GM12878 (cell line): ENCODE measurements around the gene RPL10. TPM values are rescaled to one million over a fixed set of nuclear protein-coding genes. Genes with fewer than 3 reads are reported as not detected.

ENCODE experiments used
- ATAC-seq: fragments of 200-7000 bp; cut with Tn5 transposase; 3 replicates; pipeline ENCODE4 v1.9.1; 2020; ENCODE audit warnings: mild to moderate bottlenecking, moderate library complexity
- BruUV-seq: library from RNA; stranded (reverse); fragments of 400-500 nt; replicated peaks from 2 replicates; lab custom pipeline; 2021; lab: Mats Ljungman, UMichigan
- CTCF ChIA-PET: fragments of 300-600 bp; sonication (Branson Sonifier 250); formaldehyde crosslinking; extraction: SDS; loops from one replicate; lab custom pipeline; 2021; ENCODE audit warnings: inconsistent platforms; lab: Yijun Ruan, JAX
- POLR2A ChIA-PET: fragments of 350-600 bp; formaldehyde crosslinking; extraction: SDS; loops from one replicate; lab custom pipeline; 2021; ENCODE audit warnings: inconsistent platforms; lab: Charles Lee
- RAD21 ChIA-PET: fragments of 300-600 bp; sonication (Branson Sonifier 250); formaldehyde crosslinking; loops from one replicate; lab custom pipeline; 2023; ENCODE audit warnings: antibody characterized with exemption; ENCODE audit not compliant: unreplicated experiment; lab: Charles Lee
- SMC1A ChIA-PET: fragments of 300-600 bp; sonication (Branson Sonifier 250); formaldehyde crosslinking; loops from one replicate; lab custom pipeline; 2023; ENCODE audit not compliant: unreplicated experiment, uncharacterized antibody; lab: Charles Lee
- DNase-seq: peaks from one replicate; pipeline ENCODE4 v3.0.0-alpha.2; 2011; ENCODE audit warnings: low read depth, low spot score
- FAIRE-seq: peaks from 3 replicates; lab custom pipeline; 2011; peaks lifted over from hg19 to GRCh38; lab: Jason Lieb, UNC
- H2AFZ ChIP-seq: 2 replicates; pipeline ENCODE4 v1.6.0; 2011; ENCODE audit warnings: low read depth, low read length, control low read depth; ENCODE audit not compliant: control insufficient read depth
- H3K27ac ChIP-seq: 2 replicates; pipeline ENCODE4 v1.5.1; 2011; ENCODE audit warnings: control low read depth; ENCODE audit not compliant: control insufficient read depth, insufficient read depth
- H3K27me3 ChIP-seq, 2 experiments: replicated peaks in 1 of 2; 2 replicates each; pipeline versions ENCODE4 v1.6.0 to v1.6.1; 2011; ENCODE audit warnings: low read length in 1 of 2; ENCODE audit not compliant: control insufficient read depth in 2 of 2, insufficient read depth in 2 of 2
- H3K36me3 ChIP-seq, 2 experiments: 2 replicates each; pipeline ENCODE4 v1.5.1; 2011; ENCODE audit warnings: low read length in 1 of 2; ENCODE audit not compliant: control insufficient read depth in 2 of 2, insufficient read depth in 2 of 2
- H3K4me1 ChIP-seq: 2 replicates; pipeline ENCODE4 v1.6.1; 2011; ENCODE audit warnings: mild to moderate bottlenecking, low read length, moderate library complexity, mixed read lengths; ENCODE audit not compliant: control insufficient read depth, insufficient read depth
- H3K4me2 ChIP-seq: 2 replicates; pipeline ENCODE4 v1.6.0; 2011; ENCODE audit warnings: control low read depth; ENCODE audit not compliant: control insufficient read depth, insufficient read depth
- H3K4me3 ChIP-seq: fragments of 200-600 bp; sonication (generic); 2 replicates; pipeline ENCODE4 v1.5.1; 2016
- H3K79me2 ChIP-seq: 2 replicates; pipeline ENCODE4 v1.6.0; 2011; ENCODE audit warnings: low read length; ENCODE audit not compliant: control insufficient read depth, insufficient read depth
- H3K9ac ChIP-seq: 2 replicates; pipeline ENCODE4 v1.8.0; 2011; ENCODE audit warnings: low read length, control low read depth, mixed read lengths; ENCODE audit not compliant: control insufficient read depth, insufficient read depth
- H3K9me3 ChIP-seq: replicated peaks from 3 replicates; pipeline ENCODE4 v1.5.1; 2011; ENCODE audit warnings: mild to moderate bottlenecking, low read length; ENCODE audit not compliant: control insufficient read depth, insufficient read depth
- H4K20me1 ChIP-seq: 2 replicates; pipeline ENCODE4 v1.6.0; 2011; ENCODE audit not compliant: control insufficient read depth, insufficient read depth
- ASH2L ChIP-seq: fragments of 300-600, 200-600 bp; sonication (generic); IDR thresholded peaks from 2 replicates; pipeline ENCODE4 v1.6.1; 2017; ENCODE audit warnings: low read depth, mild to moderate bottlenecking, borderline replicate concordance
- BMI1 ChIP-seq: fragments of 450-650 bp; IDR thresholded peaks from 2 replicates; pipeline ENCODE4 v1.6.1; 2016; ENCODE audit warnings: mild to moderate bottlenecking, moderate library complexity, borderline replicate concordance
- CHD2 ChIP-seq: IDR thresholded peaks from 2 replicates; pipeline ENCODE4 v1.6.1; 2011; ENCODE audit warnings: low read depth, low read length, improper control_type of control experiment, borderline replicate concordance
- ETV6 ChIP-seq, 2 experiments: fragments of 450-650 bp in 1 of 2; IDR thresholded peaks in 1 of 2; conservative IDR thresholded peaks in 1 of 2; 2 replicates each; pipeline ENCODE4 v1.6.1; 2014; ENCODE audit warnings: antibody characterized with exemption in 1 of 2, borderline replicate concordance in 1 of 2, low read depth in 1 of 2, mild to moderate bottlenecking in 1 of 2, moderate library complexity in 1 of 2
- EZH2 ChIP-seq: IDR thresholded peaks from 2 replicates; pipeline ENCODE4 v1.6.1; 2012; ENCODE audit warnings: low read depth, mild to moderate bottlenecking, control low read depth, inconsistent platforms, low read length, borderline replicate concordance; ENCODE audit not compliant: control insufficient read depth
- JUND ChIP-seq: IDR thresholded peaks from 2 replicates; pipeline ENCODE4 v1.6.1; 2012; ENCODE audit warnings: low read depth, mild to moderate bottlenecking, low read length, improper control_type of control experiment, moderate library complexity
- NR2F1 ChIP-seq: fragments of 450-650 bp; conservative IDR thresholded peaks from 2 replicates; pipeline ENCODE4 v1.6.1; 2017; ENCODE audit warnings: mild to moderate bottlenecking
- RUNX3 ChIP-seq: IDR thresholded peaks from 2 replicates; pipeline ENCODE4 v1.6.1; 2012; ENCODE audit warnings: low read length, inconsistent platforms
- SIN3A ChIP-seq: IDR thresholded peaks from 2 replicates; pipeline ENCODE4 v1.6.1; 2012; ENCODE audit warnings: low read depth, low read length, improper control_type of control experiment
- SMAD1 ChIP-seq: fragments of 450-650 bp; IDR thresholded peaks from 2 replicates; pipeline ENCODE4 v1.6.1; 2018; ENCODE audit warnings: mild to moderate bottlenecking, low read depth; ENCODE audit not compliant: partially characterized antibody
- SPI1 ChIP-seq: IDR thresholded peaks from 2 replicates; pipeline ENCODE4 v1.6.1; 2011; ENCODE audit warnings: low read depth, mild to moderate bottlenecking, low read length, moderate library complexity, borderline replicate concordance; ENCODE audit not compliant: insufficient read depth
- TCF12 ChIP-seq: IDR thresholded peaks from 2 replicates; pipeline ENCODE4 v1.6.1; 2011; ENCODE audit warnings: low read depth, mild to moderate bottlenecking, low read length
- YY1 ChIP-seq: IDR thresholded peaks from 2 replicates; pipeline ENCODE4 v1.6.1; 2011; ENCODE audit warnings: low read depth, mild to moderate bottlenecking, low read length
- WGBS: methylation state at CpG from one replicate; pipeline ENCODE4 v1.1.6; 2016; ENCODE audit warnings: low lambda C conversion rate; ENCODE audit not compliant: insufficient replicate concordance, insufficient coverage; ENCODE audit errors: missing lambda C conversion rate; 5-methylcytosine and 5-hydroxymethylcytosine counted together
- in situ Hi-C: fragments of 300-500 bp; cut with MboI; formaldehyde crosslinking; loops from 9 replicates; pipeline ENCODE4 v1.14.3; 2018; ENCODE audit warnings: mixed read lengths
- intact Hi-C: fragments of 100-400 bp; cut with micrococcal nuclease; formaldehyde crosslinking; loops from one replicate; pipeline ENCODE4 v1.14.2; 2022; ENCODE audit not compliant: unreplicated experiment
- polyA plus RNA-seq, 11 experiments: library from polyadenylated mRNA; depleted of rRNA in 4 of 11; unstranded in 6 of 11; stranded (reverse) in 5 of 11; fragments of >200 nt; fragmentation: Nextera tagmentation in 4 of 11; fragmentation: Illumina TruSeq in 1 of 11; extraction: Ambion mirVana in 4 of 11; extraction: Trizol in 1 of 11; gene quantifications; 1 replicate in 1 of 11; 2 replicates in 10 of 11; pipeline versions ENCODE4 v1.2.1 to v1.2.3, GENCODE V29; 2011 to 2016; ENCODE audit warnings: inconsistent platforms in 2 of 11, missing spikeins in 2 of 11, low read depth in 1 of 11
- total RNA-seq, 4 experiments: library from RNA; depleted of rRNA in 3 of 4; stranded (reverse); fragments of >200 nt in 3 of 4; fragmentation: Illumina TruSeq in 1 of 4; extraction: Trizol in 1 of 4; gene quantifications; 2 replicates each; pipeline versions ENCODE4 v1.2.1 to v1.2.3, GENCODE V29; 2013 to 2021
- TF ChIP-seq, protein P1 (sequence below): IDR thresholded peaks from 2 replicates; pipeline ENCODE4 v1.6.1; 2012; ENCODE audit warnings: low read depth, low read length, improper control_type of control experiment
- TF ChIP-seq, protein P2 (sequence below): fragments of 450-650 bp; IDR thresholded peaks from 2 replicates; pipeline ENCODE4 v1.6.1; 2017; ENCODE audit warnings: antibody characterized with exemption, mild to moderate bottlenecking, moderate library complexity
- TF ChIP-seq, protein P3 (sequence below): fragments of 450-650 bp; IDR thresholded peaks from 2 replicates; pipeline ENCODE4 v1.6.1; 2016; ENCODE audit warnings: mild to moderate bottlenecking
- TF ChIP-seq, protein P4 (sequence below): fragments of 450-650 bp; IDR thresholded peaks from 2 replicates; pipeline ENCODE4 v1.6.1; 2017; ENCODE audit warnings: low read depth, mild to moderate bottlenecking, moderate library complexity

RPL10 gene
- total and polyA plus RNA-seq, 10 of the 15 experiments (the other 5 are each of a cell fraction or from before 2014, with no cell fraction given) = 1,938 to 7,222 (median 4,494) TPM

DNA sequence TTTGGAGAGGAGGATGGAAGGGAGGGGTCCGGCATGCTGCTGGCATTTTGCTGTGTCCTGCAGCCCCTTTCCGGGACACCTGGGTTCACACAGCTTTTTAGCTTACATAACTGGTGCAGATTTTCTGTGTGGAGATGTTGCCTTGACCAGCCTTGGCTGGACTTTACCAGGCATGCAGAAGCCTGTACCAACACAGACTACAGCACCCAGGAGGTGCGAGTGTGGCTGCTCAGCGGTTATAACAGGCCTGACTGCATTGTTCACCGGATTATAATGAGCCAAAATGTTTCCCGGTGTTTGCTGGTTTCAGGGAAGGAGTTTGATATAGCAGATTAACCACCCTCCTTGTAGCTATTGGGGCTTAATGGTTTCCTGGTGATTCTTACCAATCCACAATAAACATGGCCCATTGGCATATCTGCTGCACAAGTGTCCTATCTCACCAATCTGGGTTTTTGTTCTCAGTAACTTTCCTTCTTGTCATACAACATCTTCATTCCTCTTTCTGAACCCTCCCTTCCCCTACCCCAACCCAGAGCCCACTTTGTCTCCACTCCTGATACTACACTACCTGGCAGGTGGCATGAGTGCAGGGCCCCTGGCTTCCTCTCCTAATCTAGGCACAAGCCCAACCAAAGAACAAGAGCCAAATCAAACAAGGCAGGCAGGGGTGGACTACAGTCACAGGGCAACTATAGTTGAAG lies 3.9 kb downstream of the RPL10 start:
- H3K4me3 ChIP-seq = no peak overlapping the region
- POLR2A ChIA-PET = interaction anchor here (3.8 kb wide), 1 partner anchor 9 kb away, joined by 22 read pairs; the partner anchor contains the start of gene TAFAZZIN
- peaks cover 5% of the 10 kb centered on the region; the same call in 1 of the 2 replicates for H4K20me1 ChIP-seq
- no peak overlapping the region for H3K4me2 ChIP-seq
- H3K36me3 ChIP-seq = peaks cover 10 to 12% of the 10 kb centered on the region in 2 experiments
- no peaks in the 10 kb centered on the region; the same call in 2 of the 3 replicates for H3K9me3 ChIP-seq
- no TSS peak for BruUV-seq
- in situ Hi-C loops (no loop called here), intact Hi-C loops (no loop called here)
- WGBS = 46% methylated on average over 6 of the region's 6 CpGs
- H3K27ac ChIP-seq = no peak overlapping the region
- no peak overlapping the region for H2AFZ ChIP-seq
- H3K9ac ChIP-seq = no peak overlapping the region
- peaks cover 27% of the 10 kb centered on the region for H3K79me2 ChIP-seq
- SMC1A ChIA-PET = no interaction called here
- RAD21 ChIA-PET = no interaction called here
- DNase-seq (no peak), ATAC-seq (no peak), FAIRE-seq (no peak)
- CTCF ChIA-PET = no interaction called here
- H3K4me1 ChIP-seq = peaks cover 3% of the 10 kb centered on the region; the same call in 1 of the 2 replicates
- H3K27me3 ChIP-seq = no peaks in the 10 kb centered on the region
- TF ChIP-seq TCF12 (no peak), JUND (no peak), ETV6 (conservative IDR thresholded peaks at IDR 0.05 in 1 of 2, IDR thresholded peaks at IDR 0.05 in 1 of 2; ENCODE audit: borderline replicate concordance in 1 of 2, low read depth in 1 of 2) (no peak), SPI1 (no peak), RUNX3 (no peak), SIN3A (no peak), ASH2L (no peak), NR2F1 (no peak), CHD2 (no peak), SMAD1 (no peak), BMI1 (no peak), YY1 (no peak), EZH2 (no peak)
- TF ChIP-seq, protein P1, sequence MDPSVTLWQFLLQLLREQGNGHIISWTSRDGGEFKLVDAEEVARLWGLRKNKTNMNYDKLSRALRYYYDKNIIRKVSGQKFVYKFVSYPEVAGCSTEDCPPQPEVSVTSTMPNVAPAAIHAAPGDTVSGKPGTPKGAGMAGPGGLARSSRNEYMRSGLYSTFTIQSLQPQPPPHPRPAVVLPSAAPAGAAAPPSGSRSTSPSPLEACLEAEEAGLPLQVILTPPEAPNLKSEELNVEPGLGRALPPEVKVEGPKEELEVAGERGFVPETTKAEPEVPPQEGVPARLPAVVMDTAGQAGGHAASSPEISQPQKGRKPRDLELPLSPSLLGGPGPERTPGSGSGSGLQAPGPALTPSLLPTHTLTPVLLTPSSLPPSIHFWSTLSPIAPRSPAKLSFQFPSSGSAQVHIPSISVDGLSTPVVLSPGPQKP = no peak
- TF ChIP-seq, protein P2, sequence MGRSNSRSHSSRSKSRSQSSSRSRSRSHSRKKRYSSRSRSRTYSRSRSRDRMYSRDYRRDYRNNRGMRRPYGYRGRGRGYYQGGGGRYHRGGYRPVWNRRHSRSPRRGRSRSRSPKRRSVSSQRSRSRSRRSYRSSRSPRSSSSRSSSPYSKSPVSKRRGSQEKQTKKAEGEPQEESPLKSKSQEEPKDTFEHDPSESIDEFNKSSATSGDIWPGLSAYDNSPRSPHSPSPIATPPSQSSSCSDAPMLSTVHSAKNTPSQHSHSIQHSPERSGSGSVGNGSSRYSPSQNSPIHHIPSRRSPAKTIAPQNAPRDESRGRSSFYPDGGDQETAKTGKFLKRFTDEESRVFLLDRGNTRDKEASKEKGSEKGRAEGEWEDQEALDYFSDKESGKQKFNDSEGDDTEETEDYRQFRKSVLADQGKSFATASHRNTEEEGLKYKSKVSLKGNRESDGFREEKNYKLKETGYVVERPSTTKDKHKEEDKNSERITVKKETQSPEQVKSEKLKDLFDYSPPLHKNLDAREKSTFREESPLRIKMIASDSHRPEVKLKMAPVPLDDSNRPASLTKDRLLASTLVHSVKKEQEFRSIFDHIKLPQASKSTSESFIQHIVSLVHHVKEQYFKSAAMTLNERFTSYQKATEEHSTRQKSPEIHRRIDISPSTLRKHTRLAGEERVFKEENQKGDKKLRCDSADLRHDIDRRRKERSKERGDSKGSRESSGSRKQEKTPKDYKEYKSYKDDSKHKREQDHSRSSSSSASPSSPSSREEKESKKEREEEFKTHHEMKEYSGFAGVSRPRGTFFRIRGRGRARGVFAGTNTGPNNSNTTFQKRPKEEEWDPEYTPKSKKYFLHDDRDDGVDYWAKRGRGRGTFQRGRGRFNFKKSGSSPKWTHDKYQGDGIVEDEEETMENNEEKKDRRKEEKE = no peak
- TF ChIP-seq, protein P3, sequence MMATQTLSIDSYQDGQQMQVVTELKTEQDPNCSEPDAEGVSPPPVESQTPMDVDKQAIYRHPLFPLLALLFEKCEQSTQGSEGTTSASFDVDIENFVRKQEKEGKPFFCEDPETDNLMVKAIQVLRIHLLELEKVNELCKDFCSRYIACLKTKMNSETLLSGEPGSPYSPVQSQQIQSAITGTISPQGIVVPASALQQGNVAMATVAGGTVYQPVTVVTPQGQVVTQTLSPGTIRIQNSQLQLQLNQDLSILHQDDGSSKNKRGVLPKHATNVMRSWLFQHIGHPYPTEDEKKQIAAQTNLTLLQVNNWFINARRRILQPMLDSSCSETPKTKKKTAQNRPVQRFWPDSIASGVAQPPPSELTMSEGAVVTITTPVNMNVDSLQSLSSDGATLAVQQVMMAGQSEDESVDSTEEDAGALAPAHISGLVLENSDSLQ = no peak
- TF ChIP-seq, protein P4, sequence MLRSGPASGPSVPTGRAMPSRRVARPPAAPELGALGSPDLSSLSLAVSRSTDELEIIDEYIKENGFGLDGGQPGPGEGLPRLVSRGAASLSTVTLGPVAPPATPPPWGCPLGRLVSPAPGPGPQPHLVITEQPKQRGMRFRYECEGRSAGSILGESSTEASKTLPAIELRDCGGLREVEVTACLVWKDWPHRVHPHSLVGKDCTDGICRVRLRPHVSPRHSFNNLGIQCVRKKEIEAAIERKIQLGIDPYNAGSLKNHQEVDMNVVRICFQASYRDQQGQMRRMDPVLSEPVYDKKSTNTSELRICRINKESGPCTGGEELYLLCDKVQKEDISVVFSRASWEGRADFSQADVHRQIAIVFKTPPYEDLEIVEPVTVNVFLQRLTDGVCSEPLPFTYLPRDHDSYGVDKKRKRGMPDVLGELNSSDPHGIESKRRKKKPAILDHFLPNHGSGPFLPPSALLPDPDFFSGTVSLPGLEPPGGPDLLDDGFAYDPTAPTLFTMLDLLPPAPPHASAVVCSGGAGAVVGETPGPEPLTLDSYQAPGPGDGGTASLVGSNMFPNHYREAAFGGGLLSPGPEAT = no peak
